Endodermal cell (in vitro differentiated cells): ENCODE measurements around the gene SPPL2A. TPM values are rescaled to one million over a fixed set of nuclear protein-coding genes. Genes with fewer than 3 reads are reported as not detected.

Source experiments
- DNase-seq: peaks from one replicate; pipeline ENCODE4 v3.0.0-alpha.2; 2017
- H3K27ac ChIP-seq: 2 replicates; pipeline ENCODE4 v1.5.1; 2013; ENCODE audit warnings: mild to moderate bottlenecking, low read depth, low read length, moderate library complexity
- H3K27me3 ChIP-seq: 2 replicates; pipeline ENCODE4 v1.6.1; 2013; ENCODE audit warnings: mild to moderate bottlenecking, low read length, moderate library complexity; ENCODE audit not compliant: insufficient read depth, control insufficient read depth, poor library complexity, severe bottlenecking
- H3K36me3 ChIP-seq: 2 replicates; pipeline ENCODE4 v1.7.0; 2013; ENCODE audit warnings: mild to moderate bottlenecking, low read length, moderate library complexity; ENCODE audit not compliant: control insufficient read depth, insufficient read depth
- H3K4me1 ChIP-seq: one replicate; pipeline ENCODE4 v1.7.0; 2013; ENCODE audit warnings: low read length; ENCODE audit not compliant: control insufficient read depth, insufficient read depth
- H3K4me3 ChIP-seq: 2 replicates; pipeline ENCODE4 v1.5.1; 2013; ENCODE audit warnings: mild to moderate bottlenecking, low read length, moderate library complexity
- H3K9ac ChIP-seq: 2 replicates; pipeline ENCODE4 v1.6.1; 2013; ENCODE audit warnings: mild to moderate bottlenecking, low read length, moderate library complexity; ENCODE audit not compliant: poor library complexity, severe bottlenecking; ENCODE audit errors: extremely low read depth
- H3K9me3 ChIP-seq: 2 replicates; pipeline ENCODE4 v1.6.1; 2013; ENCODE audit warnings: mild to moderate bottlenecking, low read length, moderate library complexity; ENCODE audit not compliant: control insufficient read depth
- H3K27ac Mint-ChIP-seq: 2 replicates; pipeline ENCODE4 v1.8.0; 2020; ENCODE audit warnings: mixed read lengths
- H3K27me3 Mint-ChIP-seq: 2 replicates; pipeline ENCODE4 v1.8.0; 2021; ENCODE audit warnings: mild to moderate bottlenecking, mixed read lengths; ENCODE audit not compliant: insufficient read depth
- H3K36me3 Mint-ChIP-seq: 2 replicates; pipeline ENCODE4 v1.8.0; 2020; ENCODE audit warnings: low read depth, mixed read lengths
- H3K4me1 Mint-ChIP-seq: 2 replicates; pipeline ENCODE4 v1.8.0; 2020; ENCODE audit warnings: mixed read lengths
- H3K4me3 Mint-ChIP-seq: 2 replicates; pipeline ENCODE4 v1.8.0; 2020; ENCODE audit warnings: mild to moderate bottlenecking, moderate library complexity, mixed read lengths
- H3K9me3 Mint-ChIP-seq: 2 replicates; pipeline ENCODE4 v1.8.0; 2020; ENCODE audit warnings: mild to moderate bottlenecking, mixed read lengths
- WGBS, 2 experiments: methylation state at CpG; one replicate each; pipeline versions ENCODE4 v1.1.5 to v1.1.7; 2013; ENCODE audit warnings: missing lambda C conversion rate in 2 of 2, mixed read lengths in 1 of 2; ENCODE audit not compliant: insufficient coverage in 1 of 2, insufficient read length in 1 of 2; 5-methylcytosine and 5-hydroxymethylcytosine counted together
- total RNA-seq, 2 donors: library from RNA; stranded (reverse); fragmentation: NEBNext Ultra II Directional in 1 of 2; extraction: Animal tissue kit (Norgen Biotek cat#: 25700) in 1 of 2; gene quantifications; 2 replicates in 1 of 2; 3 replicates in 1 of 2; pipeline ENCODE4 v1.2.1, GENCODE V29; 2021
- TF ChIP-seq, protein P1 (sequence below): fragments of 200-600 bp; sonication (generic); conservative IDR thresholded peaks from 2 replicates; pipeline ENCODE4 v1.5.0; 2021; ENCODE audit warnings: antibody characterized with exemption, mild to moderate bottlenecking

SPPL2A gene
- total RNA-seq, 2 donors from 2014 or later = 62.4 to 78.7 TPM

DNA sequence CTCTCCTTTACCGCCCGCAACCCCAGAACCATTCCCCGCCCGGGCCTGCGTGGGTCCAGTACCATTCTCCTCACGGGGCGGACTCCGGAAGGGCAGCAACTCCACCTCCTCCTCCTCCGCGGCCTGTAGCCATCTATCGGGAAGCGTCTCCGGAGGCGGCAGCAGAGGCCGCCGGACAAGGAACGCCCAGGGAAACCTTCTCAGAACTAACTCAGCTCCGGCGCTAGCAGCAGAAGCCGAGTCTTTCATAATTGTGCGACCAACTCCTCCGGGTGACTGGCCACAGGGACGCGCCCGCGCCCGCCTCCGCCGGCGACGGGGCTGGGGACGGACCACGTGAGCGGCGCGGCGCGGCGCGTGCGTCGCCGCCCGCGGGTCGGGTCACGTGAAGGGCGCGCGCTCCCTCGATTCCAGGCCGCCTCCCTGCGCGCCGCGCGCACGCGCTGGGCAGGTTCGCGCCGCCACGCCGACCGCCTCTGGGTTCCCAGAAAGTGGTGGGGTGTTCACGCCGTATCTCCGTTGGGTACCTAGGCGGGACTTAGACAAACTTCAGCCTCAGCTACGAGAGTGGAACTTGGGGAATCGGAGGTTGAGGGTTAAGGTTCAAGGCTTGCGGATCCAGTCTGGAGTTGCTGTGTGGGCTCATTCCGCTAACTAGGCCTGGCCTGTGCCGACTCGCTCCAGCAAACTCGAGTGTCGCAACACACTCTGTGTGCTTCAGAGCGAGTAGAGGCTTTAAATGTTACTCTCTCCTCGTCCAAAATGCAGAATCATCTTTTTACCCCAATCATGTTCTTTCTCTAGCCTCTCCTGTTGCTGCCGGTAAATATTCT, 78.8 kb downstream of the SPPL2A start, which contains the start of gene TRPM7:
TRPM7 (minus strand) TSS at position 329 of the 833 bp plus-strand sequence; CDS start at position 65, 264 bp downstream.
- TF ChIP-seq, protein P1, sequence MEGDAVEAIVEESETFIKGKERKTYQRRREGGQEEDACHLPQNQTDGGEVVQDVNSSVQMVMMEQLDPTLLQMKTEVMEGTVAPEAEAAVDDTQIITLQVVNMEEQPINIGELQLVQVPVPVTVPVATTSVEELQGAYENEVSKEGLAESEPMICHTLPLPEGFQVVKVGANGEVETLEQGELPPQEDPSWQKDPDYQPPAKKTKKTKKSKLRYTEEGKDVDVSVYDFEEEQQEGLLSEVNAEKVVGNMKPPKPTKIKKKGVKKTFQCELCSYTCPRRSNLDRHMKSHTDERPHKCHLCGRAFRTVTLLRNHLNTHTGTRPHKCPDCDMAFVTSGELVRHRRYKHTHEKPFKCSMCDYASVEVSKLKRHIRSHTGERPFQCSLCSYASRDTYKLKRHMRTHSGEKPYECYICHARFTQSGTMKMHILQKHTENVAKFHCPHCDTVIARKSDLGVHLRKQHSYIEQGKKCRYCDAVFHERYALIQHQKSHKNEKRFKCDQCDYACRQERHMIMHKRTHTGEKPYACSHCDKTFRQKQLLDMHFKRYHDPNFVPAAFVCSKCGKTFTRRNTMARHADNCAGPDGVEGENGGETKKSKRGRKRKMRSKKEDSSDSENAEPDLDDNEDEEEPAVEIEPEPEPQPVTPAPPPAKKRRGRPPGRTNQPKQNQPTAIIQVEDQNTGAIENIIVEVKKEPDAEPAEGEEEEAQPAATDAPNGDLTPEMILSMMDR = peak; percentile 16
- Mint-ChIP-seq H3K27me3 (peaks cover 2% of the 10 kb centered on the region), H3K4me3 (peak within 1 kb of the TSS; percentile 100), H3K27ac (peak within 1 kb of the TSS; percentile 99), H3K4me1 (peaks cover 15% of the 10 kb centered on the region), H3K36me3 (peaks cover 25% of the 10 kb centered on the region), H3K9me3 (no peaks in the 10 kb centered on the region)
- Histone ChIP-seq H3K4me3 (peak within 1 kb of the TSS; percentile 96), H3K27ac (peak within 1 kb of the TSS; percentile 84), H3K9me3 (no peaks in the 10 kb centered on the region), H3K9ac (peak within 1 kb of the TSS; percentile 92), H3K36me3 (peaks cover 11% of the 10 kb centered on the region), H3K27me3 (no peaks in the 10 kb centered on the region), H3K4me1 (no peaks in the 10 kb centered on the region)
- 2% methylated on average over 39 to 80 of the region's 80 CpGs for WGBS, 2 experiments
- peak; percentile 92 for DNase-seq

DNA sequence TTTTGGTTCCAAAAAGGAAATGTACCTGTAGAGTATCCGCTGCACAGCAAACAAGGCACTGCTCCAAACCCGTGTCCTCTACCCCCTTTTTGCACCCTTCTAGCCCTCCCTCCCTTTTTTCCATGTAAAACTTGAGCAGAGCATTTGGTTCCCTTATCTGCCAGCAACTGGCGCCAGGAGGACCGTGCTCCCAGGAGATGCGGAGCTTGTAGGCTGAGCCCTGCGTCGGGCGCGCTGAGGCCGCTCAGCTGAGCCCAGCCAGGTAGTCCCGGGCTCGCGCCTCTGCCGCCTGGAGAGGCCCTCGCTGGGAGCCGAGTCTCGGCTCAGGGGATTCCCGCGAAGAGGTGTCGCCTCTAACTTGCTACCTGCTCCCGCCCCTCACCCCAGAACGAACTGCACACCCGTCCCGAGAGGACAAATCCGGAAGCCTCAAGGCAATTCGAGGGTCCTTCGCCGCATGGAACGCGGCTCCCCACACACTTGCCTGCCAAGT, 79.5 kb downstream of the SPPL2A start:
- TF ChIP-seq, protein P1 = peak; percentile 21
- Histone ChIP-seq H3K27ac (peak overlapping the region; percentile 84), H3K4me3 (peak overlapping the region; percentile 96), H3K9ac (peak overlapping the region; percentile 92), H3K36me3 (peaks cover 16% of the 10 kb centered on the region), H3K9me3 (no peaks in the 10 kb centered on the region), H3K27me3 (no peaks in the 10 kb centered on the region), H3K4me1 (no peaks in the 10 kb centered on the region)
- peaks cover 29% of the 10 kb centered on the region for H3K36me3 Mint-ChIP-seq
- peaks cover 15% of the 10 kb centered on the region for H3K4me1 Mint-ChIP-seq
- H3K4me3 Mint-ChIP-seq = peak overlapping the region; percentile 100
- WGBS, 2 experiments = 0 to 1% methylated on average over 15 to 30 of the region's 30 CpGs
- no peaks in the 10 kb centered on the region for H3K9me3 Mint-ChIP-seq
- no peaks in the 10 kb centered on the region for H3K27me3 Mint-ChIP-seq
- H3K27ac Mint-ChIP-seq = peak overlapping the region; percentile 99
- DNase-seq = peak; percentile 86

DNA sequence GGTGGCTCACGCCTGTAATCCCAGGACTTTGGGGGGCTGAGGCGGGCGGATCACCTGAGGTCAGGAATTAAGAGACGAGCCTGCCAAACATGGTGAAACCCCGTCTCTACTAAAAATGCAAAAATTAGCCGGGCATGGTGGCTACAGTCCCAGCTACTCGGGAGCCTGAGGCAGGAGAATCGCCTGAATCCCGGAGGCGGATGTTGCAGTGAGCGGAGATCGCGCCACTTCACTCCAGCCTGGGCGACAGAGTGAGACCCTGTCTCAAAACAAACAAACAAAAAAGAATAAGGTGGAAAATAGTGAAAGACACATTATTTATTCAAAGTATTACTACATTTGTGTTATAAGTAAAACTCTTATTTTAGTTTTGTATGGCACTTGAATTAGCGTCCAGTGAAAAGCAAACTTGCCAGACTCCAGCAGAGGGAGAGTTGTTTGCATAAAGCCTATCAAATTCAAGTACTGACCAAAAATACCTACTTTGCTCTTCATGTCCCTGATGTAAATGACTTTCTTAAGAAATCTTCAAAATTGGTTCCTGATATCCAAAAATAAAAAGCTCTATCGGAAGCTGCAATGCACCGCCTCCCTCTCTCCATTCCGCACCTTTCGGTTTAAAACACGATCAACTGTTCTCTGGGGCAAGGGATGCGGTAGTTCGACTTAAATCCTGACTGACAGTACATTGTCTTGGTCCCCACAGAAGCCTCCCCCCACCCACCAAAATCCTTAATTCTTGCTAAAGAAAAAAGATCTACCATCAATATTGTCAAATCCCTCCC, 80.1 kb downstream of the SPPL2A start:
- Histone ChIP-seq H3K27ac (no peak overlapping the region), H3K4me1 (no peaks in the 10 kb centered on the region), H3K27me3 (no peaks in the 10 kb centered on the region), H3K9ac (peak overlapping the region; percentile 92), H3K36me3 (peaks cover 16% of the 10 kb centered on the region), H3K4me3 (peak overlapping the region; percentile 96), H3K9me3 (no peaks in the 10 kb centered on the region)
- Mint-ChIP-seq H3K27me3 (no peaks in the 10 kb centered on the region), H3K4me3 (peak overlapping the region; percentile 100), H3K27ac (peak overlapping the region; percentile 99), H3K36me3 (peaks cover 29% of the 10 kb centered on the region), H3K9me3 (no peaks in the 10 kb centered on the region), H3K4me1 (peaks cover 15% of the 10 kb centered on the region)
- TF ChIP-seq, protein P1 = peak; percentile 21
- WGBS, 2 experiments = 37 to 48% methylated on average over 14 to 21 of the region's 22 CpGs
- no peak for DNase-seq
